Measurements from ENCODE around the gene BCAS2. TPM values are rescaled to one million over a fixed set of nuclear protein-coding genes. Genes with fewer than 3 reads are reported as not detected.
"Not testable (repeated sequence)": the region's sequence is repeated elsewhere in the genome, so short reads cannot be mapped to it uniquely, and the experiment has no call there.

BCAS2 gene
- 32.8 TPM for total RNA-seq
- long read RNA-seq, transcript BCAS2-201 (7 exons, 1,299 nt), result major isoform, 82 of 85 reads
- long read RNA-seq, partial matches to known transcripts, result 0 of 85 reads
- long read RNA-seq, other reads (novel, unspliced or antisense), result 1 of 85 reads

DNA sequence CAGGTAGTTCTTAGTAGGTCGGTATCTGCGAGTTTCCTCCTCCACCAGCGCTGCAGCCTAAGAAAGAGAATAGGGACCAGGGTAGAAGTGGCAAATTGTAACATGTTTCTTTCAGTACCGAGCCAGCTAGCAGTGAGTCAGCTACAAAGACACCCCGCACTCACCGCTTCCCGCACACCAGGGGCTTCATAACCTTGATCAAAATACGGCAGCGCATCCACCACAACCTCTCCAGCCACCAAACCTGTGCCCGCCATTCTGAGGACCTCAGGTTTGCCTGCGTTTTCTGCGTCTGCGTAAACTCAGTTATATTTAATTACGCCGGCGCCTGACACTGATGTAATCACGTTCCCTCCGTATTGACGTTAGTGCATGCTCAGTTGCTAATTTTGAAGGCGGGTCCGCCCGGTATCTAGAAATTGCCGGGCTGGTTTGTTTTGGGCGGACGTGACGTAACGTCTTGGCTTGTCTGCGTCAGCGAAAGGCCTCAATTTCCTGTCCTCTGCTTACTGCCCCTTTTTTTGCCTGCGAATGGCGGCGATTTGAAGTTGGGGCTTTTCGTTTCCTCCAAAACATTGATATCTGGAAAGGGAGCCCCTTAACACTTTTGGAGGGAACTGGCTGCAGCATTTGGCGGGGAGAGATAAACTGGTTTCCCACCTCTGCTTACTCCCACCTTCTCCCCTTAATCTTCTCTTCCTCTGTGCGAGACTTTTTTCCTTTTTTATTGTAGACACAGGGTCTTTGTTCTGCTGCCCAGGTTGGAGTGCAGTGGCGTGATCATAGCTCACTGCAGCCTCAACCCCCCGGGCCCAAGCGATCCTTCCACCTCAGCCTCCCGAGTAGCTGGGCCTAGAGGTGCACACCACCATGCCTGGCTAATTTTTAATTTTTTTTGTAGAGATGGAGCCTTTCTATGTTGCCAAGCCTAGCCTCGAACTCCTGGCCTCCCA lies at the start of gene BCAS2:
TSS of gene BCAS2 (minus strand) at position 281 of the 953 bp plus-strand sequence. CDS start at position 257, 24 bp downstream.
- peak; percentile 97 for DNase-seq (ENCODE audit: low spot score)

DNA sequence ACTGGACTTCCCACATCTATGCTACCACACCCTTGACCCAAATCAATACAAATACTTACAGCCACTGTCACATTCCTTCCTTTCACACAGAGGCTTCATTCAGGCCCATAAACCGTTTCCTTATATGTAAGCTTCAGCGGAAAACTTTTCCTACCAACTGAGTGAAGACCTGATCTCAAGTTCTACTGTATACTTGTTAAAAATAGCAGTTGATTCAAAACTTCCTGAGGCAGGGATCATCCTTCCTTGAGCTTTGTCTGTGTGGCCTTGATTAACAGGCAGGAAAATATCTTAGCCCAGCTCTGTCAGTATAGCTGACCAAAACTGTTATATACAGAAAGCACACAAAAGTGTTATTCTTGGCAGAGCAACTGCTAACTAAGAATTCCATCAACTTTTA lies 45.7 kb upstream of the BCAS2 start:
- no peak for DNase-seq (ENCODE audit: low spot score)

DNA sequence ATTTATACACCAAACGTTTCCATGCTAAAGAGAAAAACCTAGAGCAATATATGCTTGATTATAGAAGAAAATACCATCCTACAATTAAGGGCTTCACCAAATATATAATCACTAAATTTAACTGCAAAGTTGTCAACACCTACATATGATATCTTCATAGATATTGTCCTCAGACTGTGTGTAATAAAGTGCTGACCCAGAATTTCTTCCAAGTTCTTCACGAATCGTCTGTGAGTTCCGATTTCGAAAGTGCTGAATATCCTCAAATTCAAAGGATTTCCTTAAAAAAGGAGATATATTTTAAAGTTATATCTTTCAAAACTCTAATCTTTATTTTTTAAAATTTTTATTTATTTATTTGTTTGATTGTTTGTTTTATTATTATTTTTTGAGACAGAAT lies 41.9 kb upstream of the BCAS2 start:
- no peak for DNase-seq (ENCODE audit: low spot score)

DNA sequence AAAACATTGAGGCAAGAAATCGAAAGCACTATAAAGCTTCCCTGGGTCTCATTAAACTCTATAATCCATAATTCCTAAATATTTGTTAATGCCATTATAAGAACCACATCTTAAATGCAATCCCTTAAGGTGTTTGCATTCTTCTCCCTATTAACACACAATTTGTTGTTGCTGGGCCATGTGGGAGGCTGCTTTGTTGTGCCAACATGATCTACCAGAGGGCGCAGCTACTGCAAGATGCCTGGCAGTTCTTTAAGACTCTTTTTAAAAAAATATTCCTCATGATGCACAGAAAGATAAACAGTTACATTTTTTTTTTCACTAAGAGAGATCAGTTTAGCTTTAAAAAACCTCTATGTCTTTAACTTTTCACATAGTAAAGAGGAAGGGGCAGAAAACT lies 39.0 kb upstream of the BCAS2 start:
- no peak for DNase-seq (ENCODE audit: low spot score)

DNA sequence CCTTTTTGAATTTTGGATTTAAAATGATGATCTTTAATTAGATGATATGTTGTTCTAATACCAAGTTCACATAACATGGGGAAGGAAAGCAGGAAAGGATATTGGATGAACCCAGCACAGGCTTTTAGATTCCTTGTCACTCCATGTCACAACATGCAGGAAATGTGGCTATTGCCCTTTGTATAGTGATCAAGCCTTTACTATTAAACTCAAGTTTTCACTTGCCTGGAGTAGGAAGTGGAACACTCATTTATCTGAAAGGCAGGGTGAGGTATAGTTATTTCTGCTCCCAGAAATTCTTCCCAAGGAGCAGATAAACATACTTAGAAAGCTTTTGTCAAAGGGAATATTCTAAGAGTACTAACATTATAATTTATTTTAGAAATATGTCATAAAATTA lies 37.2 kb upstream of the BCAS2 start:
- DNase-seq (ENCODE audit: low spot score), result no peak

DNA sequence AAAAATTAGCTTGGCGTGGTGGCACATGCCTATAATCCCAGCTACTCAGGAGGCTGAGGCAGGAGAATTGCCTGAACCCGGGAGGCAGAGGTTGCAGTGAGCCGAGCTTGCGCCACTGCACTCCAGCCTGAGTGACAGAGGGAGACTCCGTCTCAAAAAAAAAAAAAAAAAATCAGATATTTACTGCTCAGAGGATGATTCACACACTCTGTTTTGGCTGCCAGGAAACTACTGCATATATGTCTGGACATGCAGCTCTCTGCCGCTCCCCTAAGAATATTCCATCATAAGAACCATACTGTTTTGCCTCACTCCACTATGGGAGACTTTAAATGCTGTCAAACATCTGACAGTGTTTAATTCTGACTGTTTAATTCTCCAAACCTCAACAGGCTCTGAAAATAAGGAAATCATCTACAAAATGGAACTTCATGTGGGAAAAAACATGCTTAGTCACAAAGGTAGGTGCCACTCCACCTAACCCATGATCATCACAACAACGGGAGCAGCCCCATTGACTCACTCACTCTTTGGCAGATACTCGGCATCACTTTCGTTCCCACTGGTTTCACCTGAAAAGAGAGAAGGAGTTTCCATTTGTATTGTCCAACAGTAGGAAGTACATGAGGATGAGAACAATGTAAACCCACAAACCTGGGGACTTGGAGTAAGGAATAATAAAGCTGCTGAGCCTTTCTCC lies 29.3 kb upstream of the BCAS2 start:
- no peak for DNase-seq (ENCODE audit: low spot score)

DNA sequence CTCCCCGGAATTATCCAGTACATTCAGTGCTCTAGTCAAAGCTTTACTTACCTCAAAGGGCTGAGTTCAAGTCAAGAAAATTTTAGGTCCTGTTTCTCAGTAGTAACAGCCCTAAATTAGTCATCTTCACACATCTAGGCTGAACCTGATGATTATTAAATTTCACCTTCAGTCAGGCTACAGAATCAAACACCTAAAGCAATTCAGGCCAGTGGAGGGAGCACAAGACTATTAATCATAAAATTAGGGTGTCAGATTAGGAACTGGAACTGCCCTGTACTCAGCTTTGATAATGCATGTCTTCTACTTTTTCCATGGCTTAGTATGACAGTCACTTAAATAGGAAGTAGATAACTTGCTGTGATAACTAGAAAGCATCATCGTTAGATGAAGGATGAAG lies 28.4 kb upstream of the BCAS2 start:
- no peak for DNase-seq (ENCODE audit: low spot score)

DNA sequence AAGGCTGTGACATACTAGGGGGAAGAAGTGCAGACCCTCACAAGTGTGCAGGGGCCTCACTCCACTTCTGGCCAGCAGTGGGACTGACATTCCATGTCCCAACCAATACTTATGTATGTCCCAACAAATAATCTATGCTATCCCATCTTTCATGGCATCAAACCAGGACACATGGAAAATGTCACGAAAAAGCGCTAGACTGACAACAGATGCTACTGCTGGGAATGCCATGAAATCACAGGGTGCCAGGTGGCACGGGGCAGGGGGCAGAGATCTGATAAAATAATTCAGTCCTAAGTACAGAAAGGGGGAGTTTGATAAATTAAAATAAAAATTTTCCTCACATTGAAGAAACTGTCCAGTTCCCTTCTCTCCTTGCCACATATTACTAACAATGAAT lies 27.6 kb upstream of the BCAS2 start:
- no peak for DNase-seq (ENCODE audit: low spot score)

DNA sequence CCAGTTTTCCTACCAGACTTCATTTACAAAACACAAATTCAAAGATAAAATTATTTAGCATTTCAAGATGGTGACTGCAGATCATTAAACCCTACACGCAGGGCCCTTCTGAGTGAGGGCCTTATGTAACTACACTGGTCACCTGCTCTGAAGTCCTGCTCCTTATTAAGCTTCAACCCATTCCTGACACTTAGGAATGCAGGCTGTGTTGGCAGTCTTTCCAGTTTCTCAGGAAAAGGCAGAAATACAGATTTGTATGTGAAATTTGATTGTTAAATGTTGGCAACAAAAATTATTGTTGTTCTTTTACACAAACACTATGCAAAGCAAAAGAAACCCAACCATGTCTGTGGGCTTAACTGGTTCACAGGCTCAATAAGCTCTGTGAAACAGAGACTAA lies 25.8 kb upstream of the BCAS2 start:
- no peak for DNase-seq (ENCODE audit: low spot score)

DNA sequence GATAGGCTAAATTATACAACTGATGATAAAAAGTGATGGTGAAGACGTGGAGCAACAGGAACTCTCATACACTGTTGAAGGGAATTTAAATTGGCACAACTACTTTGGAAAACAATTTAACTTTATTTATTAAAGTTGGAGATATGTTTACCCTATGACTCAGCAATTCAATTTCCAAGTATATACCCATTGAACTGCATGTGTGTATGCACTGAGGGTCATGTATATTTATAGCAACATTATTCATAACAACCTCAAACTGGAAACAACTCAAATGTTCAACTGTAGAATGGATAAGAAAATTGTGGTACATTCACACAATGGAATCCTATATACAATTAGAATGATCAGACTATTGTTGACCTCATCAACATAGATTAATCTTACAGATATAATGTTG lies 16.5 kb upstream of the BCAS2 start:
- no peak for DNase-seq (ENCODE audit: low spot score)

DNA sequence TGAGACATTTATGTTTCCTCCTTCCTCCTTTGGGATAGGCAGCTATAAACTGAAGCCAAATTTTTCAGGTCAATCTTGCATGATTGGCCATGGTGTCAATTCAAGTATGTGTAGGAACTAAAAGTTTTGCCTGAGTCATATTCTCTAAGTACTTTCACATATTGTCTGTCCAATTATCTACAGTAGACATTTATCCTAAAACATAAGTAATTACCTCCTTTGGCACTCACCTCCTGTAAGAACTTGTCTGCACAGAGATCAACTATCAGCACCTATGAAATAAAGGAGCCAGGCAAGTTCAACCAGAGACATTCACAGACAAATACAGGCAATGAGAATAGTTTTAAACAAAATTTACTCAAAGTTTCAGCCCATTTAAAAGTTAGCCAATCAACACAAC lies 14.2 kb upstream of the BCAS2 start:
- DNase-seq (ENCODE audit: low spot score), result no peak

DNA sequence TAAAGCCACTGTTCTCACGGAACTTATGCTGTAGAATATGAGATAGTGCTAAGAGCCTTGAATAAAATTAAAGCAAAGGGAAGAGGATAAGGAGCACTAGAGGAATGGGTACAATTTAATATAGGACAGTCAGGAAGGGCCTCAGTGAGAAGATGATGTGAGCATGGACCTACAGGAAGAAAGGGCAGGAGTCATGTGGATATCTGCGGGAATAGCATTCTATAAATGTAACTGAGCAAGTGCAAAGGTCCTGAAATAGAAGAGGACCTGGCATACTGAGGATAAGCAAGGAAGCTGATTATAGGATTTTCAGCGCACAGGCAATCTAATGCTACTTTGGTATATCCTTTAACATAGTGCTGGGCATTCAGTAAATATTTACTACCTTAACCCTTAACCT lies 12.6 kb upstream of the BCAS2 start:
- DNase-seq (ENCODE audit: low spot score), result no peak

DNA sequence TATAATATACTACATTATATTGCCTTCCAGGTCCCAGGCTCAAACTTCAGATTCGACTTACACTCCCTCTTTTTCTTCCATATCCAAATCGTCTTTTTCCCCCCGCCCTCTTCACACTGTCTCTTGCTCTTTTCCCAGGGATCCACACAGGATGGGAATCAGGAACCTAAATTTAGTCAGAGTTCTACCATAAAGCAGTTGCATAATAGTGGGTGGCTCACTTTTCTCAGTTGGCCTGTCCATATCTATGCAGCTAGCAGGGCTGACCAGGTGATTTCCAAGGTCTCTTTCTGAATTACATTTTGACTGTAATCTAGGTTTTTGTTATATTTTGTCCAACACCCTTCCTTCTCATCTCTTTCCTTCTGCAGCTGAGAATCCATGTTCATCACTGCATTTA lies 7.7 kb upstream of the BCAS2 start:
- no peak for DNase-seq (ENCODE audit: low spot score)

DNA sequence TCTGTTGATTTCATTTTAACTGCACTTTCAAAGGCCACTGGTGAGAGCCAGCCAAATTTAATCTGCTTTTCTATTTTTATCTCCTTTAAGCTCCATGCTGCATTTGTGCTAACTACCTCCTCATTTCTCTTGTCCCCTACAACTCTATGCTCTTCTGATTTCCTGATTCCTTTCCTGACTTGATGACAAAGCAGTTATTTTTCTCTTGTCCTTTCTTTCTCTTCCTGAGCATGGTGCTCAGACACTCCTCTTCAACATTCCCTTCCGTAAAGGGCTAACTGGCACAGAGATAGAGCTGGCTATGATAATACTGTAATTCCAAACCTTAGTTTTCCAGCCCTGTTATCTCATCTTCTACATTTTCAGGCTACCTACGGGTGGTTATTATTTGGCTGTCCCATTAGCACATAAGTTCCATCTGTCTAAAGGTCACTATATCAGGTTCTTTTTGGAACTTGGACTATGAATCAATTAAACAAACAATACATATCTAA lies 6.8 kb upstream of the BCAS2 start:
- no peak for DNase-seq (ENCODE audit: low spot score)

DNA sequence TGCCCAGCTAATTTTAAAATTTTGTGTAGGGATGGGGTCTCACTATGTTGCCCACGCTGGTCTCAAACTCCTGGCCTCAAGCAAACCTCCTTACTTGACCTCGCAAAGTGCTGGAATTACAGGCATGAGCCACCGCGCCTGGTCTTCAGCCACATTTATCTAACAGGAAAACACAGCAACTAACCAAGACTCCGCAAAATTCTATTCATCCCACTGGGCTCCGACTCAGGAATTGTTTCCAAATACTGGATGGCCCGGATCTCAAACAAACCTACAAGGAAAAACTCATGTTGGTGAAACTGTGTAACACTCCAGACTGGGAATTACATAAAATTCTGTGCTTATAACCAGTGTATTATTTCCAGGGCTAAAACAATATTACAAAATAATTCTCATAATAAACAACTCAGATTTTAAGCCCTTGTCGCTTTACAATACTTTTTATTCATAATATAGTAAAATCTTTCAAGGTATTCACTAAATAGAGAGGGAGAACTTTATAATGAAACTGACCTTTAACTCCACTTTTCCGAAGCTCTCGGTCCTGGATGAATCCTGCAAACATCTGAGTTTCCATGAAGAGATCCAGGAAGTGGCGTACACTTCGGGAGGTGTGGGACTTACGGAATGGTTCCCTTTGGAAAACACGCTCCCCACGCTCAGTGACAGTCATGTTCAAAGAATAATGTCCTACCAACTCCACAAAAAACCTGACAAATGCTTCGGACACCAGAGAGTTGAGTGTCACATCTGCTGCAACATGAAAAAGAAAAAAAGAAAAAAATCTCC lies 6.0 kb upstream of the BCAS2 start:
- no peak for DNase-seq (ENCODE audit: low spot score)

DNA sequence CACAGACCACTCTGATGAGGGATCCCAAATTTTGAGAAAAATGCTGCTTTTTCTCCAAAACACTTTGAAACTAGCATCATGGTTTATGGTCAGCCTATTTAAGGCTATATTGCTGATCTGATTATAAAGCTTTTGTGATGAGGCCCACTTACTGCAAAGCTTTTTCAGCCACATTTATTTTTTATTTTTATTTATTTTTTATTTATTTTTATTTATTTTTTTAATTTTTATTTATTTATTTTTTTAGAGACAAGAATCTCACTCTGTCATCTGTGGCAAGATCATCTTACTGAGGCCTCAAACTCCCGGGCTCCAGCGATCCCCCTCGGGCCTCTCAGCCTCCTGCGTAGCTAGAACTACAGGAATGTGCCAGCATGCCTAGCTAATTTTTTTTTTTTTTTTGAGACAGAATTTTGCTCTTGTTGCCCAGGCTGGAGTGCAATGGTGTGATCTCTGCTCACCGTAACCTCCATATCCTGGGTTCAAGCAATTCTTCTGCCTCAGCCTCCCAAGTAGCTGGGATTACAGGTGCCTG lies 5.2 kb upstream of the BCAS2 start:
- no peak for DNase-seq (ENCODE audit: low spot score)

DNA sequence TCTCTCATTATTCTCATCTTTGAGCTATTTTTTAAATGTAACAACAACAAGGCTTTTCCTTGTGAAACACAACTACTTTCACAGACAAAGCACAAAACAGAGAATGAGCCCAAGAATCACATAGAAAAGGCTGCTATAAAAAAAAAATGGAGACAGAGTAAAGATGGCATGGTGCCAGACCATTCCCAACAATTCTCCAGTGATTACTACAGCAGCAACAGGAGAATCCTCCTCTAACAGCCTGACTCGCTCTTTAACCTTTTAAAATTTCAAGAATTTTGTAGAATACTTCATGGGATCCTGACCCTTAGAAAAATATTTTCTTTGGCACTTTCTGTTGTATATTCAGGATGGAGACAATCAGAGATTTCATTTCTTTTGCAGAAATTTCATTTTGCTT lies 3.8 kb upstream of the BCAS2 start:
- DNase-seq (ENCODE audit: low spot score), result no peak

DNA sequence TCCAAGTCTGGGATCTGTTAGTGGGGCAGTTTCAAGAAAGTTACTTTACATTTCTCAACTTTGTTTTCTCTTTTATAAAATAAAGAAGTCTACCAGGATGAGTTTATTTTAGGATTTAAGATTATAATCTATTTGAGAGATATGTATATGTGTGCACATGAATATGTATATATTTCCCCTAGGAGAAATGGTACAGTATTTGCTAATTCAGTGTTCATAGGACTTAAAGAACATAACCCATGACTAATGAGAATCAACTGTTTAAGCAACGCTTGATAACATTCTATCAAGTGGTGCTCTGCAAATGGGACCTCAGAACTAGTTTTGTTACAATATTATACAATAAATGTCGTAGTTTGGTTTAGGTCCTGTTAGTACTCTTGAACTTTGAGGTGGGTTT lies 7.0 kb downstream of the BCAS2 start:
- no peak for DNase-seq (ENCODE audit: low spot score)

DNA sequence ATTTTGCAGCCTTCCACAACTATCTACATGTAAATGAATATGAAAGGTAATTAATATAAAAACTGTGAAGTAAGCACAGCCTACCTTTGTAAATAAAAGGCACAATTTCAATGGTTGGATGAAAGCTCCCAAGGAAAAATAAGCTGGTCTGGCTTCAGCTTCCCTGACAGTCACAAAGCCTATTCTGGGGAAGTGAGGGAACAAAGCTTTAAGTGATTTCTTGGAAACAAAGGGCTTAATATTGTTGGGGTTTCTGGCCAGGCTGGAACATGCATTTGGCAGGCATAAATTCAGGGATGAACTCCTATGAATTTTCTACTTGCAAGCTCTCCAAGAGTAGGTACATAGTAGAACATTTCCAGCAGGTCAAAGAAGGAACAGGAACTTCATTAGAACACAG lies 17.3 kb downstream of the BCAS2 start:
- no peak for DNase-seq (ENCODE audit: low spot score)

DNA sequence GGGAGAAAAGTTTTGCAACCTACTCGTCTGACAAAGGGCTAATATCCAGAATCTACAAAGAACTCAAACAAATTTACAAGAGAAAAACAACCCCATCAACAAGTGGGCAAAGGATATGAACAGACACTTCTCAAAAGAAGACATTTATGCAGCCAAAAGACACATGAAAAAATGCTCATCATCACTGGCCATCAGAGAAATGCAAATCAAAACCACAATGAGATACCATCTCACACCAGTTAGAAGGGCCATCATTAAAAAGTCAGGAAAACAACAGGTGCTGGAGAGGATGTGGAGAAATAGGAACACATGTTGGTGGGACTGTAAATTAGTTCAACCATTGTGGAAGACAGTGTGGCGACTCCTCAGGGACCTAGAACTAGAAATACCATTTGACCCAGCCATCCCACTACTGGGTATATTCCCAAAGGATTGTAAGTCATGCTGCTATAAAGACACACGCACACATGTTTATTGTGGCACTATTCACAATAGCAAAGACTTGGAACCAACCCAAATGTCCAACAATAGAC lies 18.4 kb downstream of the BCAS2 start:
- not testable (repeated sequence) for DNase-seq (ENCODE audit: low spot score)

DNA sequence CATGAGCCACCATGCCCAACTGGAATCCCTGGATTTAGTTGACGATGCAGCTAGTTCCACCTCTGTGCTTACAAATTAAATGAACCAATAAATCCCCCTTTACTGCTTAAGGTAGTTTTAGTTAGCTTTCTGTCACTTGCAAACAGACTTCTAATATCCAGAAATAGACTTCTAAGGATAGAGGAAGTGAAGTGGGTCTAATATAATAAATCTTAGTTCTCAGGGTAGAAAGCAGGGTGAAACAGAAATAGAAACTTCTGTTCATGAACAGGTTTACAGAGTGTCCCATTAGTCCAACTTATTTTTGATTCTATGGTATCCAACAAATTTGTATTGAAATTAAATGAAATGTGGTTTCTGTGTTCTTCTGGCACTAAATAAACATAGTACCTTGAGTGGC lies 20.1 kb downstream of the BCAS2 start:
- DNase-seq (ENCODE audit: low spot score), result no peak
